Small intestine (tissue), 7 donors: ENCODE data around the gene TNFRSF19. TPM values are rescaled to one million over a fixed set of nuclear protein-coding genes. Genes with fewer than 3 reads are reported as not detected.

Source experiments
- DNase-seq, 2 donors: peaks; one replicate each; pipeline versions ENCODE4 v3.0.0 to v3.0.0-alpha.2; 2013
- FAIRE-seq: peaks from 2 replicates; lab custom pipeline; 2012; peaks lifted over from hg19 to GRCh38; lab: Jason Lieb, UNC
- H3K27ac ChIP-seq, 3 donors: one replicate each; pipeline ENCODE4 v1.5.1; 2013; ENCODE audit warnings: low read length in 2 of 3, mild to moderate bottlenecking in 2 of 3, control low read depth in 1 of 3, inconsistent platforms in 1 of 3, low read depth in 1 of 3, moderate library complexity in 1 of 3
- H3K27me3 ChIP-seq, 3 donors: one replicate each; pipeline ENCODE4 v1.6.1; 2013; ENCODE audit warnings: low read length in 3 of 3, inconsistent platforms in 1 of 3; ENCODE audit not compliant: control insufficient read depth in 3 of 3, insufficient read depth in 3 of 3
- H3K36me3 ChIP-seq, 3 donors: one replicate each; pipeline ENCODE4 v1.6.1; 2013; ENCODE audit warnings: low read length in 3 of 3, inconsistent platforms in 1 of 3, low read depth in 1 of 3, mild to moderate bottlenecking in 1 of 3, moderate library complexity in 1 of 3; ENCODE audit not compliant: control insufficient read depth in 3 of 3, insufficient read depth in 2 of 3
- H3K4me1 ChIP-seq, 3 donors: one replicate each; pipeline ENCODE4 v1.6.1; 2013; ENCODE audit warnings: low read length in 2 of 3, inconsistent platforms in 1 of 3, low read depth in 1 of 3, mild to moderate bottlenecking in 1 of 3, moderate library complexity in 1 of 3; ENCODE audit not compliant: control insufficient read depth in 3 of 3, insufficient read depth in 2 of 3
- H3K4me3 ChIP-seq, 3 donors: one replicate each; pipeline ENCODE4 v1.5.1; 2013; ENCODE audit warnings: low read length in 3 of 3, control low read depth in 1 of 3, inconsistent platforms in 1 of 3, low read depth in 1 of 3, mild to moderate bottlenecking in 1 of 3, moderate library complexity in 1 of 3
- H3K9me3 ChIP-seq, 2 donors: one replicate each; pipeline ENCODE4 v1.6.1; 2013; ENCODE audit warnings: low read depth in 1 of 2, low read length in 1 of 2; ENCODE audit not compliant: control insufficient read depth in 2 of 2, insufficient read depth in 1 of 2
- whole genome bisulfite sequencing, 3 donors: extraction: QIAGEN DNeasy Blood & Tissue Kit; methylation state at CpG; one replicate each; pipeline ENCODE4 v1.1.7; 2013; 5-methylcytosine and 5-hydroxymethylcytosine counted together
- polyA plus RNA-seq, 4 donors: library from polyadenylated mRNA; stranded (reverse) in 3 of 4; unstranded in 1 of 4; fragments of 200-250 nt in 3 of 4; fragments of 120-200 nt in 1 of 4; gene quantifications; one replicate each; pipeline versions ENCODE4 v1.2.1 to v1.2.3, GENCODE V29; 2013
- donor health status: healthy with polysubstance abuse.
- donor health status: control.
- donor health status: control.
- donor health status: Bipolar disorder and iron deficiency.
- donor health status: healthy.

Gene TNFRSF19
- polyA plus RNA-seq, 4 donors = 1.4 to 2.6 TPM; not detected in 2

DNA sequence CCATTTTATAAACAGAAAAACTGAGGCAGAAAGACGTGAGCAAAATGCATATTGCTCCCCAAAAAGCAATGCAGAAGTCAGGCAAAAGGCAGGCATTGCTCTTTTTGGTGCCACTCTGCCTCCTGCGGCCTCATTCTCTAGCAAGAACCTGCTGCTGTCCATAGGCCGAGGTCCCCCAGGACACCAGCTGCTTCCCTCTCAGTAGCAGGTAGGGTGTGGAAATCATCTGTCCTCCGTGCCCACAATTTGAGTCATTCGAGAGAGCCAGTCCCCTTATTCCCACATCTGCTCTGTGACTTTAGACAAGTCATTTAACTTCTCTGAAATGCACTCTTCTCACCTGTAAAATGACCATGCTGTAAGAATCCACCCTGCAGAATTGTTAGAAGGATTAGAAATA lies 50.0 kb downstream of the TNFRSF19 start:
- no peak overlapping the region for H3K4me3 ChIP-seq
- no peaks in the 10 kb centered on the region for H3K9me3 ChIP-seq
- no peaks in the 10 kb centered on the region for H3K4me1 ChIP-seq
- DNase-seq = no peak
- H3K36me3 ChIP-seq = no peaks in the 10 kb centered on the region
- 78 to 85% (median 80%) methylated on average over 5 of the region's 5 CpGs for WGBS, 3 donors
- H3K27me3 ChIP-seq = no peaks in the 10 kb centered on the region
- FAIRE-seq = no peak
- H3K27ac ChIP-seq = no peak overlapping the region

DNA sequence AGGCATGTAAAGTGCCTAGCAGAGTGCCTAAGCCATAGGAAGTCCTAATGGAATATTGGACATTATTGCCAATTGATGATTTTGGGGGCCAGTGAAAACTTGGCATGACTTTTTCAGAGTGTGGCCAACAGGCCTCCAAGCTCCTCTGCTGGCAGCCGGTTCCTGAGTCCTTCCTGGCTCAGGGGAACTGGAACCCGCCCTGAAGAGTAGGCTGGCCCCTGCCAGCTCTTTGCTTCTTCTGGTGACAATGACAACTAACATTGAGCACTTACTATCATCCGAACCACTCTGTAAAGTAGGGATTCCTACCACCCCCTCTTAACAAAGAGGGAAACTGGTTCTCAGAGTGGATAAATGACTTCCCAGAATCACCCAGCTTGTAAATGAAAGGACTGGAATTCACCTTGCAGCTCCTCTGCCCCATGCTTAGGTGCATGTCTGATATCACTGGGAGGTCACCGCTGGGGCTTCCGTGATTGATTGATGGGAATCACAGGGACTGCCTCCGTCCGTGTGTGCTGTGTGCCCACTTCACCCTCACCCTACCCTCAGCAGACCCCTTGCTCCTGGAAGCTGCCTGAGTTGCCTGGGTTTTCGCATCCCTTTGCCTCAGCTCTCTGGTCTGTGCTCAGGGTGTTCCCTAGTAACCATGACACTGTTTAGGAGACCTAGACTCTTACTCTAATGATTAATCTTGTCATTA lies 50.6 kb downstream of the TNFRSF19 start:
- Histone ChIP-seq H3K4me3 (no peak overlapping the region), H3K4me1 (no peaks in the 10 kb centered on the region), H3K27ac (no peak overlapping the region), H3K9me3 (no peaks in the 10 kb centered on the region), H3K36me3 (no peaks in the 10 kb centered on the region), H3K27me3 (no peaks in the 10 kb centered on the region)
- DNase-seq = no peak
- no peak for FAIRE-seq
- 64 to 79% (median 64%) methylated on average over 8 of the region's 8 CpGs for WGBS, 3 donors

DNA sequence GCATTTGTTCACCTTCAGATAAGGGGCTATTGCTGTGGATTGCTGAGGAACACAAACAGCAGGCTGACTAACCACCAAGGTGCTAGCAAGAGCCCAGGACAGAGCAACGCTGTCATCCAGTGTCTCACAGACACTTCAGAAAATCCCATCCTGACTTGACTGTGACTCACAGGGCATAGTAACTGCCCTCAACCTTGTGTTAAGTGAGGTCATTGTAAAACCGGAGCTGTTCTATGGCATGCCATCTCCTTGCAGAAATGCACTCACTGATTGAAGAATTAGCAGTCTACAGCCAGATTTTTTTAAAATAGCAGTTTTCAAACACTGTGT lies 51.1 kb downstream of the TNFRSF19 start:
- no peak overlapping the region for H3K27ac ChIP-seq
- H3K4me3 ChIP-seq = no peak overlapping the region
- FAIRE-seq (no peak), DNase-seq (peak in 1 of 2 donors; percentile 24)
- no peaks in the 10 kb centered on the region for H3K27me3 ChIP-seq
- WGBS, 3 donors = 12 to 36% (median 25%) methylated on average over 2 of the region's 2 CpGs
- no peaks in the 10 kb centered on the region for H3K36me3 ChIP-seq
- H3K9me3 ChIP-seq = no peaks in the 10 kb centered on the region
- no peaks in the 10 kb centered on the region for H3K4me1 ChIP-seq

DNA sequence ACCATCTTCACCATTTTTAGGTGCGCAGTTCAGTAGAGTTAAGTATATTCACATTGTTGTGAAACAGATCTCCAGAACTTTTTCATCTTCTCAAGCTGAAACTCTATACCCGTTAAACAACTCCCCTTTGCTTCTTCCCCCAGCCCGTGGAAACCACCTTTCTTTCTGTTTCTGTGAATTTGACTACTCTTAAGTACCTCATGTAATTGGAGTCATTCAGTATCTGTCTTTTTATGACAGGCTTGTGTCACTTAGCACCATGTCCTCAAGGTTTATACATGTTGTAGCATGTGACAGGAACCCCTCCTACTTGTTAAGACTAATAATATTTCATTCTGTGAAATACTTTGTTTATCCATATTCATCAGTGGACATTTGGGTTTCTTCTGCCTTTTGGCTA lies 52.8 kb downstream of the TNFRSF19 start:
- H3K9me3 ChIP-seq = no peaks in the 10 kb centered on the region
- no peak for FAIRE-seq
- H3K27me3 ChIP-seq = no peaks in the 10 kb centered on the region
- WGBS, 3 donors = 82 to 89% (median 84%) methylated on average over 3 of the region's 3 CpGs
- no peak overlapping the region for H3K27ac ChIP-seq
- H3K36me3 ChIP-seq = no peaks in the 10 kb centered on the region
- H3K4me1 ChIP-seq = no peaks in the 10 kb centered on the region
- H3K4me3 ChIP-seq = no peak overlapping the region
- no peak for DNase-seq

DNA sequence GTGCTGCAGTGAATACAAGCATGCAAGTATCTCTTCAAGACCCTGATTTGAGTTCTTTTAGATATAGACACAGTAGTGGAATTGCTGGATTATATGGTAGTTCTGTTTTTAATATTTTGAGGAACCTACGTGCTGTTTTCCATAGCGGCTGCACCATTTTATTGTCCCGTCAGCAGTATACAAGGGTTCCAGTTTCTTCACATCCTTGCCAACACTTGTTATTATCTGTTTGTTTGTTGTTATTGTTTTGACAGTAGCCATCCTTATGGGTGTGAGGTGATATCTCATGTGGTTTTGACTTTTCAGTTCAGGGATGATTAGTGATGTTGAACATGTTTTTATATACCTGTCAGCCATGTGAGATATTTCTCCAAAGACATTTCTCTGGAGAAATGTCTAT lies 53.2 kb downstream of the TNFRSF19 start:
- Histone ChIP-seq H3K27ac (no peak overlapping the region), H3K9me3 (no peaks in the 10 kb centered on the region), H3K27me3 (no peaks in the 10 kb centered on the region), H3K36me3 (no peaks in the 10 kb centered on the region), H3K4me3 (no peak overlapping the region), H3K4me1 (no peaks in the 10 kb centered on the region)
- WGBS, 3 donors = 91 to 93% (median 93%) methylated on average over 3 of the region's 3 CpGs
- FAIRE-seq = no peak
- DNase-seq = no peak

DNA sequence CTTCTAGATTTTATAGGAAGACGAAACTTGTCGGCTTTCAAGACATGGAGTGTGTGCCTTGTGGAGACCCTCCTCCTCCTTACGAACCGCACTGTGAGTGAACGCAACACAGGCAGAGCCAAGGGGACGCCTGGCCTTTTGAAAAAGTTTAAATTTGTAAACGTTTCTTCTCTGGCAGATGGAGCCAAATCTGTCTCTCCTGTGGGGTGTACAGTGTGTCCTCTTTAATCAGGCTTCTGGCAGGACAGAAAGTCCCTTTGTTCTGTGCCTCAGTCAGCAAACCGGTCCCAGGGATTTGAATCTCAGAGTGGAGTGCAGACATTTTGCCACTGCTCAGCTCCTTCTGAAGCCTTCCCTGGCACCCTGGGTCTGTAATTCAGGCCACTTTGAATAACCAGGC lies 56.5 kb downstream of the TNFRSF19 start:
- DNase-seq (no peak), FAIRE-seq (no peak)
- H3K9me3 ChIP-seq = no peaks in the 10 kb centered on the region
- H3K27ac ChIP-seq = no peak overlapping the region
- WGBS, 3 donors = 83 to 85% (median 83%) methylated on average over 8 of the region's 8 CpGs
- H3K4me3 ChIP-seq = no peak overlapping the region
- no peaks in the 10 kb centered on the region for H3K36me3 ChIP-seq
- no peaks in the 10 kb centered on the region for H3K4me1 ChIP-seq
- no peaks in the 10 kb centered on the region for H3K27me3 ChIP-seq

DNA sequence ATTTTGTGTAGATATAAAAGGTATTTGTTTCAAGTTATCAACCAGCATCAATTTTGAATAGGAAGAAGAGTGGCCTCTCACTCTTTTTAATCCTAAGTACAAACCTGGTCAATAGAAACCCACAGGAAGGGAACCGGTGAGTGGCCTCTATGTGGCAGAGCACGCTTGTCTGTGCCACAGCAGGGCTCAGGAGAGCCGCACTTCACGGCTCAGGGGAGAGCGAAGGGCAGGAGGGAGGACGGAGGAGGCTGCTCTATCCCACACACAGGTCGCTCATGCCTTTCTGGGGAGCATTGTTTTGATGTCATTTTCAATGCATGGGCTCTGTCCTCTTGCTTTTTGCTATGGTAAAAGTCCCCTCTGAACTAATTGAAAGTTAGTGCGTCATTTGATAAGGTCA lies 57.2 kb downstream of the TNFRSF19 start:
- FAIRE-seq = no peak
- WGBS, 3 donors = 85 to 87% (median 86%) methylated on average over 8 of the region's 8 CpGs
- no peak overlapping the region for H3K27ac ChIP-seq

DNA sequence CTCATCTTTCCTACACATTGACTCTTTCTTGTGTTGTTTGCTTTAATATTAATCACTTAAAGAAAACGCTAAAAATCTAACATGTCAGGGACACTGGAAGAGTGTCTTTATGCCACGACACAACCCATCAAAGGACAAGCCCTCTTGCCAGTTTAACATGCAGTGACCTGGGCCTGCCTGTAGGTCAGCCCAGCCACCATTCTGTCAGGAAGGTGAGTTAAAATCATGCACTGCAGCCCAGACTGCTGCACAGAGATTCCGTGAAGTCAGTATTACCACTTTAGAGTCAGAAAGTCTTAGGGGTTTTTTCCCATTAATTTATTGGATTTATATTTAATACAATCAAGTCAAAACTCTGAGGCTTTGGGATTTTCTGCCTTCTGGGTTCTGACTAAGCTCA lies 58.0 kb downstream of the TNFRSF19 start:
- 70 to 78% (median 73%) methylated on average over 3 of the region's 3 CpGs for WGBS, 3 donors

More for the DNA sequence above, 57.2 kb downstream of the TNFRSF19 start:
- no peak for DNase-seq
- H3K4me3 ChIP-seq = no peak overlapping the region
- no peaks in the 10 kb centered on the region for H3K27me3 ChIP-seq
- H3K36me3 ChIP-seq = no peaks in the 10 kb centered on the region
- H3K4me1 ChIP-seq = no peaks in the 10 kb centered on the region
- H3K9me3 ChIP-seq = no peaks in the 10 kb centered on the region

More for the DNA sequence above, 58.0 kb downstream of the TNFRSF19 start:
- Histone ChIP-seq H3K9me3 (no peaks in the 10 kb centered on the region), H3K36me3 (no peaks in the 10 kb centered on the region), H3K4me1 (no peaks in the 10 kb centered on the region), H3K4me3 (no peak overlapping the region), H3K27ac (no peak overlapping the region), H3K27me3 (no peaks in the 10 kb centered on the region)
- FAIRE-seq (no peak), DNase-seq (no peak)
